GM21447 (cell line): Measurements from ENCODE around the gene NUAK1.

ENCODE experiments used
- ATAC-seq: cut with Tn5 transposase; IDR thresholded peaks from one replicate; pipeline ENCODE4 v1.9.1; 2021; ENCODE audit not compliant: unreplicated experiment

The NUAK1 gene

DNA sequence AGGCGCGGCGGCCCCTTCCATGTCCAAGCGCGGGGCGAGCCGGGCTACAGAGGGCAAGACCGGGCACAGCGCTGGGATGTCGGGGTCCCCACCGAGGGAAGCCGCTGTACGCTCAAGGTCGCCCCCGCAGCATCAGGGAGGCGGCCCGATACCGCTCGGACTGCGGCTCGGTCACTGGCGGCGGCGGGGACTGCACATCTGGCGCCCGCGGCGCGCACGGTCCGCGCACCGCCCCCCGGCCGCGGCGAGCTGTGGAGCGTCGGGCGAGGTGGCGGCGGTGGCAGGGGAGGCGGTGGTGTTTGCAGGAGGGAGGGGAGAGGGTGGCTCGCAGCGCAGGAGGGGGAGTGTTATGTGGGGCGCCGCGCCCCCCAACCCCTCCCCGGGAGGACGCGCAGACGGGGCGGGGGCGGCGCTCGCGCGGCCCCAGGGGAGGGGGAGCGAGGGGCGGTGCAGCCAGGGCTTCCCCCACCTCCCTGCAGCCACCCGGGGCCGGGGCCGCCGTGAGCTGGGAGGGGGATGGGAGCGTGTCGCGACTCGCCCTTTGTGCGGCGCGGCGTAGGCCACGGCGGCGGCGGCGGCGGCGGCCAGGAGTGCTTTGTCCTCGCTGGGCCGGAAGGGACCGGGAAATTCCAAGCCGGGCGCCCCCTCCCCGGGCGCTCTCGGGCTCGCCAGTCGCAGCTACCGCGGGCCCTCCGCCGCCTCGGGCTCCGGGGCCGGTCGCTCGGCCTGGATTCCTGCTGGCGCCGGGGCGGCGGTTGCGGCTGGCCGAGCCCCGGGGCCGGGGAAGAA lies at the start of gene NUAK1:
NUAK1 (minus strand) TSS at position 322 of the 789 bp plus-strand sequence; CDS start at position 21, 301 bp downstream.
- ATAC-seq: no peak

- ATAC-seq: no peak
Measured at GRCh38 chr12:106188256-106188655, 49.5 kb upstream of the NUAK1 start.

GRCh38 chr12:106187842-106188241 lies 49.1 kb upstream of the NUAK1 start:
- ATAC-seq: no peak

- no peak for ATAC-seq
Measured at GRCh38 chr12:106187155-106187789, 48.5 kb upstream of the NUAK1 start.

DNA sequence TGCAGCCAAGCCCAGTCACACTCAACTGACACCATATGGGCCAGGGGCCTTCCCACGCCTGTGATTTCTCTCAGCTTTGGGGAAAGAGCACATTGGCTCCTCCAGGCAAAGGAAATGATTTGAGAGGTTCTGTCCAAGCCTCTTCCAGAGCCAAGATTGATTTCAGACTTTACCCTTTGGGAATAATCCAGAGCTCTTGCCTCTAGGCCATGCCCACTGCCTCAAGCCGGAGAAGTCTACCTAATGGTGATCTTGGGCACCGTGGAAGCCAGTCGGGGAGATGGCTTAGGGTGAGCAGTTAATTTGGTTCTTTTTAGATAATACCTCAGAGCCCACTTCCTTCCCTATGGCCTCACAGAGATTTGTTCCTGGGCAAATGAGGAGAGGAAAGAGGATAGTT lies 45.0 kb upstream of the NUAK1 start:
- ATAC-seq: no peak

GRCh38 chr12:106181401-106182114 lies 42.8 kb upstream of the NUAK1 start:
- no peak for ATAC-seq

DNA sequence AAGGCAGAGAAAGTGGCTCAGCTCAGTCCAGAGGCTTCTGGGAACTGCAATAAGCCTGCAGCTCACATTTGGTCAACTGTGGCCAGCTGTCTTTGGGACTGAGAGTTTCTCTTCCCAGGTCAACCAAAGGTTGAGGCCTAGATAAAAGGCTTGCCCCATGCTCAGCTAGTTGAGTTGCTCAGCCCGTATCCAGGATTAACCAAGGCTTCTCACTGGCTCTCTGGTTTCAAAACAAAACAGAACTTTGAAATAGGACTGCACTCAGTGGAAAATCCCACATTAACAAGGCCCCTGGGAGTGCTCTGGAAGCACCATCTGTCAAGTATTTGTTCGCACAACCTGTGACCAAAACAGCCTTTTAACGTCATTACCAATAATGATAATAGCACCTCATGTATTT lies 40.3 kb upstream of the NUAK1 start:
- ATAC-seq: no peak

DNA sequence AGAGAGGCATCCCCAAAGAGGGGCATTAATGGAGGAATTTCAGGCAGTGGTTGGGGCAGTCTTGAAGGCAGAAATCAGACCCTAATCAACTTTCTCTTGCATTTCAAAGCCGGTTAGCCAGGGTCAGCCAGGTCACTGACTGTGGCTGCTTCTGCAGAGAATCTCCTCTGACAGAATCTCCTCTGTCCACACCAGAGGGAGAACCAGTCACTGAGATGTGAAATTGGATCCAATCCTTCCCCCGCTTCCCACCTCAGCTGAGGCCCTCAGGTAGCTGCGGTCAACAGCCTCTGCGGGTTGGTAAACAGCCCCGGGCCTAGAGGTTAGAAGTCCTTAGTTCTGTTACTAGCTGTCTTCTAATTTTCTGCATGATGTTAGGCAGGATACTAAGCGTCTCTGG lies 39.8 kb upstream of the NUAK1 start:
- no peak for ATAC-seq

GRCh38 chr12:106176560-106176959 lies 37.8 kb upstream of the NUAK1 start:
- ATAC-seq: no peak

DNA sequence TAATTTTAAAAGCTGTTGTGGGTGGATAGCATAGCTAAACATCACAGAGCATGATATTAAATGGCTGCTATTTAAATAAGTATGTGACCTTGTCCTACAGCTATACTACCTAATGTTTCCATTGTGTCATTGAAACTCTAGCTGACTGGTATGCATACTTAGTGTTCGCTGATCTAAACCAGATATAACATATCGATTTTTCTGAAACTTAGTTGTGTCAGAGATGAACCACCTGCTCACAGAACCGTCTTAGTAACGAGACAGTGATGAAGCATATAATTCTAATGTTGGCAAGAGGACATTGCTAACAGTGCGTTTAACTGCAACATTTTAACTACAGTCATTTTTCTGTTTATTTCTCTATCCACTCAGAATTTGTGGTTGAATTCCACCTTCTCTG lies 36.1 kb upstream of the NUAK1 start:
- no peak for ATAC-seq

GRCh38 chr12:106173442-106173841 lies 34.7 kb upstream of the NUAK1 start:
- no peak for ATAC-seq

DNA sequence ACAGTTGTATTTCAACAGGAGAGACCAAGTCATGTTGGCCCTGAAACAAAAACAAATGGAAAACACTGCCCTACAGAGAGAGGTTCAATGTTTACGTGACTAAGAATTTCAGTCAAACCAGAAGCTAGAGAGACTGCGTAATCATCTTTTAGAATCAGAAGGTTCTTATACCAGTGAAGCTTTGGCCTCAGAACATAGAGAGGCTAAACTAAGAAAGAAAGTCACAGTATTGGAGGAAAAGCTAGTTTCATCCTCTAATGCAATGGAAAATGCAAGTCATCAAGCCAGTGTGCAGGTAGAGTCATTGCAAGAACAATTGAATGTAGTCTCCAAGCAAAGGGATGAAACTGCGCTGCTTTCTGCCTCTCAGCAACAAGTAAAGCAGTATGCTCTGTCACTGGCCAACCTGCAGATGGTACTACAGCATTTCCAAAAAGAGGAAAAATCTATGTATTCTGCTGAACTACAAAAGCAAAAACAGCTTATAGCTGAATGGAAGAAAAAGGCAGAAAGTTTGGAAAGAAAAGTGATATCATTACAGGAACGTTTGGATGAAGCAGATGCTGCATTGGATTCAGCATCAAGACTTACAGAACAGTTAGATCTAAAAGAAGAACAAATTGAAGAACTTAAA lies 32.5 kb upstream of the NUAK1 start:
- ATAC-seq: no peak

DNA sequence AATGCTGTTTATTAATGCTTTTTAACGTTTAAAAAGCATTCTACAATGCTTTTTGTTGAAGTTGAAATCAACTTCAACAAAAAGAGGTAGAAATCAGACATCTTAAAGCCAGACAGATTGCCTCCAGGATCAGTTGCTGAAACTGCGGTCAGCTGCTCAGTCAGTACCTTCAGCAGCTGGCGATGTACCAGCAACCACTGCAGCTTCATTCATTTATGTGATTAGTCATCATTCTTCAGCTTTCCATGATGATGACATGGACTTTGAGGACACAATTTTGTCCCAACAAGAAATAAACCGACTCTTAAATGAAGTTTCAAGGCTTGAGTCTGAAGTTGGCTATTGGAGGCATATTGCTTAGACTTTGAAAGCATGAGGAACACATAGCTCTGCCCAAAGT lies 31.5 kb upstream of the NUAK1 start:
- ATAC-seq: no peak

DNA sequence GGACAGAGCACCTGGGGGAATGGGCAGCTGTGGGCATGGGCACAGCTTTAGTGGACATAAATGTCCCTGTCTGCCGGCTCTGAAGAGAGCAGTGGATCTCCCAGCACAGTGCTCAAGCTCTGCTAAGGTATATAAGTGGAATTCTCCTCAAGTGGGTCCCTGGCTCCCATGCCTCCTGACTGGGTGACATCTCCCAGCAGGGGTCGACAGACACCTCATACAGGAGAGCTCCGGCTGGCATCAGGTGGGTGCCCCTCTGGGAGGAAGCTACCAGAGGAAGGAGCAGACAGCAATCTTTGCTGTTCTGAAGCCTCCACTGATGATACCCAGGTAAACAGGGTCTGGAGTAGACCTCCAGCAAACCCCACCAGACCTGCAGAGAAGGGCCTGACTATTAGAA lies 25.0 kb upstream of the NUAK1 start:
- no peak for ATAC-seq

DNA sequence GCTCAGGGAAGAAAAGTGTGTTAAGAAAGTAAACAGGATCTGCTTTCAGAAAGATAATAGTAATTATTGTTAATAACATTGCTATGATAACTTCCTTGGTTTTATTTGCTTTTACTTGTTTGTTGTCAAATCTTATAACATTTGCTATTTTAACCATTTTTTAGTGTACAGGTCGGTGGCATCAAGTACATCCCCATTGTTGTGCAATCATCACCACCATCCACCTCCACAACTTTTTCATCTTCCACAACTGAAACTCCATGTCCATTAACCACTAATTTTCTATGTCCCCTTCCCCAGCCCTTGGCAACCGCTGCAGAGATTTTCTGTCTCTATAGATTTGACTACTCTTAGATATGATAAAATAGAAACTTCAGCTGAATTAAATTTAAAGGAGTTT lies 22.7 kb upstream of the NUAK1 start:
- ATAC-seq: no peak

DNA sequence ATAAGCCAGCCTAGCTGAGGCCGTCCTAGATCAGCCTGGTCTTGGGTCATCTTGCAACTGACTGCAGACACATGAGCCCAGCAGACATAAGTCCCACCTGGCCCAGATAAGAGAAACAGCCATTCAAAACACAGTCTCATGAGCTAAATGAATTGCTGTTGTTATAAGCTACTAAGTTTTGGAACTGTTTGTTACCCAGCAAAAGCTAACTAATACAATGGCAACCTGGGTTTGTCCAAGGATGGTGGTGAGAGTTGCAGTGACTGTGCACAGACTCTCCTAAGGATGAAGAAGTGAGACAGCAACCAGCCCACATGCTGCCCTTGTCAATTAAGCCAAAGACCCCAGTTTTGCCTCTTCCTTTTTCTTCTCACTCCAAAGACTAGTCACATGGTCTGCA lies 22.2 kb upstream of the NUAK1 start:
- ATAC-seq: no peak

- ATAC-seq: no peak
Measured at GRCh38 chr12:106157802-106158201, 19.0 kb upstream of the NUAK1 start.

- ATAC-seq: no peak
Measured at GRCh38 chr12:106154751-106155273, 16.1 kb upstream of the NUAK1 start.

- no peak for ATAC-seq
Measured at GRCh38 chr12:106152334-106152733, 13.6 kb upstream of the NUAK1 start.

- ATAC-seq: no peak
Measured at GRCh38 chr12:106150555-106150954, 11.8 kb upstream of the NUAK1 start.

GRCh38 chr12:106149096-106149784 lies 10.5 kb upstream of the NUAK1 start:
- ATAC-seq: no peak
